HCT116 (cell line): ENCODE measurements around the gene SMARCA4. TPM values are rescaled to one million over a fixed set of nuclear protein-coding genes. Genes with fewer than 3 reads are reported as not detected.
A peak's percentile ranks its signal among the peaks of the same experiment; 100 is the strongest.

Experiments used
- ATAC-seq: fragments of 200-7000 bp; cut with Tn5 transposase; 2 replicates; pipeline ENCODE4 v1.9.1; 2020; ENCODE audit warnings: mild to moderate bottlenecking, moderate library complexity
- BruUV-seq: library from RNA; stranded (reverse); fragments of 400-500 nt; replicated peaks from 2 replicates; lab custom pipeline; 2021; lab: Mats Ljungman, UMichigan
- CTCF ChIA-PET: fragments of 300-600 bp; sonication (Branson Sonifier 250); formaldehyde crosslinking; loops from one replicate; lab custom pipeline; 2021; ENCODE audit warnings: antibody characterized with exemption; lab: Charles Lee
- POLR2A ChIA-PET: fragments of 300-600, 350-600 bp; sonication (Branson Sonifier 250); formaldehyde crosslinking; loops from one replicate; lab custom pipeline; 2021; ENCODE audit warnings: antibody characterized with exemption; lab: Charles Lee
- RAD21 ChIA-PET, 2 experiments: fragments of 300-600 bp; sonication (Branson Sonifier 250); formaldehyde crosslinking; loops; one replicate each; lab custom pipeline; 2023; ENCODE audit warnings: low total read pairs in 2 of 2; ENCODE audit not compliant: uncharacterized antibody in 2 of 2, unreplicated experiment in 2 of 2, low non-redundant PET in 1 of 2; lab: Charles Lee
- DNase-seq: peaks from one replicate; pipeline ENCODE4 v3.0.0-alpha.2; 2010; ENCODE audit warnings: low read depth, low spot score
- H2AFZ ChIP-seq: fragments of 200-600 bp; shearing (Covaris generic), sonication (generic); 2 replicates; pipeline ENCODE4 v1.6.1; 2017; ENCODE audit warnings: low read depth, mixed run types, mixed read lengths, antibody characterized with exemption, low read length; ENCODE audit not compliant: poor library complexity, severe bottlenecking
- H3K27ac ChIP-seq: 2 replicates; pipeline ENCODE4 v1.5.1; 2012; ENCODE audit warnings: low read depth, low read length
- H3K27me3 ChIP-seq: fragments of 200-600 bp; sonication (generic); 2 replicates; pipeline ENCODE4 v1.6.1; 2016; ENCODE audit warnings: mixed run types, low read length, mixed read lengths; ENCODE audit not compliant: insufficient read depth
- H3K36me3 ChIP-seq, 2 experiments: fragments of 200-500 bp in 1 of 2; fragments of 200-600 bp in 1 of 2; sonication (Bioruptor generic) in 1 of 2; sonication (generic) in 1 of 2; 2 replicates each; pipeline versions ENCODE4 v1.5.1 to v1.6.1; 2014 to 2016; ENCODE audit warnings: low read length in 2 of 2, inconsistent platforms in 1 of 2, mixed read lengths in 1 of 2, mixed run types in 1 of 2; ENCODE audit not compliant: insufficient read depth in 2 of 2, control insufficient read depth in 1 of 2
- H3K4me1 ChIP-seq, 2 experiments: fragments of 200-600 bp in 1 of 2; sonication (generic) in 1 of 2; 2 replicates each; pipeline versions ENCODE4 v1.5.1 to v1.6.1; 2012 to 2017; ENCODE audit warnings: low read length in 2 of 2, inconsistent platforms in 1 of 2, mild to moderate bottlenecking in 1 of 2, mixed read lengths in 1 of 2, mixed run types in 1 of 2, moderate library complexity in 1 of 2; ENCODE audit not compliant: insufficient read depth in 2 of 2, control insufficient read depth in 1 of 2
- H3K4me2 ChIP-seq: fragments of 200-600 bp; sonication (generic); 2 replicates; pipeline ENCODE4 v1.6.1; 2017; ENCODE audit warnings: mixed run types, low read length, mixed read lengths
- H3K4me3 ChIP-seq, 2 experiments: fragments of 200-600 bp in 1 of 2; sonication (generic) in 1 of 2; replicated peaks in 1 of 2; 2 replicates each; pipeline ENCODE4 v1.5.1; 2011 to 2016; ENCODE audit warnings: low read length in 2 of 2, control low read depth in 1 of 2, low read depth in 1 of 2, mild to moderate bottlenecking in 1 of 2, mixed read lengths in 1 of 2, mixed run types in 1 of 2
- H3K79me2 ChIP-seq: fragments of 200-600 bp; sonication (generic); 2 replicates; pipeline ENCODE4 v1.6.1; 2017; ENCODE audit warnings: mild to moderate bottlenecking, mixed run types, low read length, moderate library complexity, mixed read lengths; ENCODE audit not compliant: insufficient read depth
- H3K9ac ChIP-seq: fragments of 200-600 bp; sonication (generic); 2 replicates; pipeline ENCODE4 v1.6.1; 2016; ENCODE audit warnings: low read length, mixed read lengths
- H3K9me2 ChIP-seq: fragments of 200-600 bp; sonication (generic), shearing (Covaris generic); 2 replicates; pipeline ENCODE4 v1.6.1; 2017; ENCODE audit warnings: mixed run types, mild to moderate bottlenecking, moderate library complexity; ENCODE audit not compliant: insufficient read depth
- H3K9me3 ChIP-seq, 2 experiments: fragments of 200-500 bp in 1 of 2; fragments of 200-600 bp in 1 of 2; sonication (Bioruptor generic) in 1 of 2; sonication (generic) in 1 of 2; 2 replicates each; pipeline ENCODE4 v1.6.1; 2014 to 2017; ENCODE audit warnings: low read length in 2 of 2, mixed read lengths in 2 of 2, inconsistent platforms in 1 of 2, low read depth in 1 of 2, mild to moderate bottlenecking in 1 of 2, mixed run types in 1 of 2, moderate library complexity in 1 of 2; ENCODE audit not compliant: control insufficient read depth in 1 of 2, insufficient read depth in 1 of 2
- H4K20me1 ChIP-seq: fragments of 200-600 bp; sonication (generic), shearing (Covaris generic); 2 replicates; pipeline ENCODE4 v1.6.1; 2017; ENCODE audit warnings: mixed run types, mild to moderate bottlenecking, moderate library complexity; ENCODE audit not compliant: insufficient read depth
- CBX3 ChIP-seq: IDR thresholded peaks from 2 replicates; pipeline ENCODE4 v1.6.1; 2012; ENCODE audit warnings: low read depth
- ELF1 ChIP-seq: IDR thresholded peaks from 2 replicates; pipeline ENCODE4 v1.6.1; 2012; ENCODE audit warnings: low read depth, borderline replicate concordance
- POLR2A ChIP-seq: IDR thresholded peaks from 2 replicates; pipeline ENCODE4 v1.7.0; 2011; ENCODE audit warnings: borderline replicate concordance; ENCODE audit not compliant: insufficient read depth, insufficient read length; ENCODE audit errors: extremely low read depth
- SP1 ChIP-seq: IDR thresholded peaks from 2 replicates; pipeline ENCODE4 v1.6.1; 2012; ENCODE audit warnings: low read depth
- TCF7L2 ChIP-seq: IDR thresholded peaks from 2 replicates; pipeline ENCODE4 v1.7.0; 2011; ENCODE audit warnings: borderline replicate concordance, inconsistent platforms; ENCODE audit not compliant: insufficient read depth, insufficient read length; ENCODE audit errors: extremely low read depth
- ZBTB33 ChIP-seq: IDR thresholded peaks from 2 replicates; pipeline ENCODE4 v1.6.1; 2011; ENCODE audit warnings: mild to moderate bottlenecking, low read length, moderate library complexity; ENCODE audit not compliant: insufficient replicate concordance; ENCODE audit errors: extremely low read depth
- intact Hi-C: fragments of 100-400 bp; cut with micrococcal nuclease; formaldehyde crosslinking; loops from 2 replicates; pipeline ENCODE4 v1.10.0; 2022
- total RNA-seq: library from RNA; stranded (reverse); gene quantifications from one replicate; pipeline ENCODE4 v1.2.1, GENCODE V29; 2021; ENCODE audit not compliant: unreplicated experiment

The SMARCA4 gene
- total RNA-seq, 1 experiment from 2014 or later, result 116 TPM

GRCh38 chr19:11094520-11094894 lies 133.7 kb downstream of the SMARCA4 start:
- Histone ChIP-seq H3K9me2 (no peaks in the 10 kb centered on the region), H3K9me3 (no peaks in the 10 kb centered on the region), H2AFZ (no peak overlapping the region), H3K27me3 (no peaks in the 10 kb centered on the region), H3K4me2 (peak overlapping the region; percentile 97), H3K27ac (peak overlapping the region; percentile 91), H4K20me1 (no peaks in the 10 kb centered on the region), H3K79me2 (peaks cover 97% of the 10 kb centered on the region), H3K9ac (peak overlapping the region; percentile 54), H3K36me3 (peaks cover 10 to 32% of the 10 kb centered on the region in 2 experiments; a peak in 2 of 4 replicates), H3K4me1 (peaks cover 55 to 71% of the 10 kb centered on the region in 2 experiments), H3K4me3 (peak overlapping the region; percentile 16 to 28)
- DNase-seq, result no peak
- intact Hi-C loops, result no loop called here
- POLR2A ChIA-PET, result interaction anchor here (0.6 to 1.3 kb wide), 5 partner anchors 9 to 155 kb away, joined by 3 to 6 read pairs (median 3); no protein-coding TSS in a partner anchor
- no peak for TF ChIP-seq ELF1
- no peak for TF ChIP-seq CBX3
- no peak for TF ChIP-seq POLR2A
- TF ChIP-seq ZBTB33, result no peak
- no peak for TF ChIP-seq SP1
- no peak for TF ChIP-seq TCF7L2
- no TSS peak for BruUV-seq
- CTCF ChIA-PET, result interaction anchor here (1.0 to 1.4 kb wide), 4 partner anchors 32 to 158 kb away, joined by 3 to 4 read pairs (median 3); no protein-coding TSS in a partner anchor
- ATAC-seq, result peak; percentile 7; the same call in 1 of the 2 replicates
- RAD21 ChIA-PET, result interaction anchor here (0.6 to 1.2 kb wide), 2 partner anchors 158 to 182 kb away, joined by 3 to 4 read pairs; no protein-coding TSS in a partner anchor
